HG02759 (cell line): ENCODE data around the gene SEC16B.

Source experiments
- ATAC-seq: cut with Tn5 transposase; IDR thresholded peaks from one replicate; pipeline ENCODE4 v1.9.1; 2021; ENCODE audit warnings: mild to moderate bottlenecking, moderate library complexity; ENCODE audit not compliant: unreplicated experiment

Gene SEC16B

DNA sequence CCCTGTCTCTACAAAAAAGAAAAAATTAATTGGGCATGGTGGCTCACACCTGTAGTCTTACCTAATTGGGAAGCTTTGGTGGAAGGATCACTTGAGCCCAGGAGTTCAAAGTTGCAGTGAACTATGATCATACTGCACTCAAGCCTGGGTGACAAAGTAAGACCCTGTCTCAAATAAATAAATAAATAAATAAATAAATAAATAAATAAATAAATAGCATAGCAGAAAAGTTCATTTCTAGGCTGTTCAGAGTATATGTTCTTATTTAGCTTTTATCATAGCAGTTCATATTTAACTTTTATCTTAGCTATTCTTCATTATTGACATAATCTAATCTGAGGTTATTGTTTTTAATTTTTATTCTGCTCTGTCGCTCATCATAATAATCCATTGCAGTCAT is 8.7 kb upstream of the SEC16B start:
- no peak for ATAC-seq

DNA sequence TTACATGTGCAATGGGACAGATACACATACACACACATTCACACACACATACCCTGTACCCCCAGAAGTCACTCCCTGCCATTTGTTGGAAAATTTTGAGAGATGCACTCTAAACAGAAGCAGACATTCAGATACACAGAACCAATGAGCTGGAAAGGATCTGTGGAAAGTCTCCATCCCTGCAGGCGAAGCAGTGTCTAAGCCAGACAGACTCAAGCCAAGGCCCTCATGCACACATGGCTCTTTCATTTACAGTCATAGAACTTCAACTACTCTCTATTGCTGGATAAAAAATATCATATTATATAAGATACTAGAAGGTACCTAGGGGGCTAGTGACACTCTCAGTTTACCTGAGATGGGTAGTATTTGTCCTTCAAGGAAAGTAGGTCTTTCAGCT is 7.3 kb upstream of the SEC16B start:
- no peak for ATAC-seq

DNA sequence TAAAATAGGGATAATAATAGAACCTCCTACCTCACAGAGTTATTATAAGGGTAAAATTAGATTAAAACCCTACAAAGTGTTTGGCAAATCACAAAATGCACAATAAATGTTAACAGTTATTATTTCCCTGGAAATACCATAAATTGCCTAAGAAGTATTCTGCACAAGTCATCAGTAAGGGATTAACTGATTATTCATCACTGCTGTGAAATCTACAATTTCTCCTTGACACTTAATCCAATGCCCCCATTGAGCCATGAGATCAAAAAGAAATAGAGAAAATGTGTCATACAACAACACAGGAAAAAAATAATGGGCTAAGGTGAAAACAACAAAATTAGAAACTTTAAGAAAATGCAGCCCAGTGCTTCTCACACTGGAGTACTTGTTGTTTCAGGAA is 6.7 kb upstream of the SEC16B start:
- no peak for ATAC-seq

- no peak for ATAC-seq
Measured at GRCh38 chr1:177975588-177976495, 6.0 kb upstream of the SEC16B start.

GRCh38 chr1:177973585-177973984 is 3.7 kb upstream of the SEC16B start:
- ATAC-seq, result no peak

DNA sequence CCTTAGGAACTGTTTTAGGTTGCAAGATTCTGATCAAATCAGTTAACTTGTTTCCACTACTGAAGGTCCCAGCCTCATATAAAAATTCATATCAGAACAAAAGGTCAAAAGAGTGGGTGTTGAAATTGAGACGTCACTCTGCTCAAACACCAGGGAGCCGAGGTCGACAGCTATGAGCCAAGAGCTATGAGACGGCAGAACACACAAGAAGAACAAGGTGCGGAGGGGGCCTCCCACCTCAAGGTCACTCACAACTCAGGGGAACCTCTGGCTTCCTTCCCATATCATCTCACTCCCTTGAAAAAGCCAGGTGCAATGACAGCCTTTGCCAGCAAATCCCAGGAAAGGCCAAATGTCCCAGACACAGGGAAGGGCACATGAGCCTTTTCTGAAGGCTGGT is 749 bp downstream of the SEC16B start:
- ATAC-seq, result no peak

GRCh38 chr1:177966199-177966598 is 3.7 kb downstream of the SEC16B start:
- ATAC-seq, result no peak

DNA sequence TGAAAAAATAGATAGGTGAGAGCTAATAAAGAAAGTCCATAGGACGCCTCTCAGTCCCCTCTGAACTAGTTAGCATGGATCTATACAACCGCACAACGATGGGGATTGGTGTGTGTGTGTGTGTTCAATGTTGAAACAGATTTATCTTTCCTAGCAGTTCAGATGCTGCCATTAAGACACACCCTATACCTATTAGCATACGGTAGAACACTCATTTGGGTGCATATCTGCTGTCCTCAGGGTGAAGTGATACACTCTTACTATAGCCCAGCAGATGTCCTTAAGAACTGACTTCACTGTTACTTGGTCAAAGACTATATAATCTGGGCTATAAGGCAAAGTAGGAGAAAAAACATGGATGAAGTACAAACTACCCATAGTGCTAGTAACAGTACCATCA is 4.6 kb downstream of the SEC16B start:
- no peak for ATAC-seq

DNA sequence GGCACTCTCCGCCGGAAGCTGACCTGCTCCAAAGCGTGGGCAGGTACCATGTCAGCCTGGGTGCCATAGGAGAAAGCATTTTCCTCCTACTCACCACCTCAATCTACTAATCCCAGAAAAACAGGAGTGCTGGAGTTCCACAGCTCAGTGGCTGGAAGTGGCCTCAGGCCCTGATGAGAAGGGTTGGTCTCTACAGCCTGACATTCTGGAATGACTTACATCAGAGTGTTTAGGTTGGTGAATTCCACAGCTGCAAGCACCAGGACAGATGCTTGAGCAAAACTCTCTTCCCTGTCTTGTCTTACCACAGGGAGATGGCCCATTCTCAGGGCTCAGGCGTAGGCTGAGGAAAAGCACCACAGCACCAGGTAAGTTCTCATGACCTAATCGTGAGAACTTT is 5.5 kb downstream of the SEC16B start:
- ATAC-seq, result no peak

GRCh38 chr1:177960939-177961622 is 8.8 kb downstream of the SEC16B start:
- ATAC-seq, result no peak

DNA sequence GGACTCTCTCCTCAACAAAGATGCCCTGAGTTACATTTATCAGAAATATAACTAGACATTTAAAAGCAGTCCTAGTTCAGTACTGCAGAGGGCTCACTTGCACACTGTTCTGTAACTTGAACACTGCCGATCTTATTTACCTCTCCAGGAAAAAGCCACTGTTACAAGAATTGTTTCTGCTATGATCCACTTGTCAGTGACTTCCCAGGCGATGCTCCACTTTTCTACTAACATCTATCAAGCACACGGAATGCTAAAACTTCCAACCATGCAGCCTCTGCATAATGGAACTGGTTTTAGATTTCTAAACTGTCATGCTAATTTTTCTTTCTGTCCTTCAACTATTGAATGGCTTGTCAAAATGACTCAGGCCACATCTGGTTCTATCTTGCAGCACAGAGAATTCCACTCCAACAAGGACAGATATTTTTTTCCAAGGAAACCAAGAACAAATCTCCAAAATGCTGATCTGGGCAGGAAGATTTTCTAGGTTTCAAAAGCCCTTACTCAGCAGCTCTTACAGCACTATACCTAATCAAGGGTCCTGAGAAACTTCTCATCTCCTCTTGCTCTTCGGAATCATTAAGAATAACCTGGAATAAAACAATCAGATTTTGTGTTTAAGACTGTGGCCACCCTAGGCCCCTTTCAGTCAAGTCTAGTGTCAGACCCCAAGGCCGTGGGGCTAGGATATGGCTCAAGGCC is 9.9 kb downstream of the SEC16B start:
- no peak for ATAC-seq

DNA sequence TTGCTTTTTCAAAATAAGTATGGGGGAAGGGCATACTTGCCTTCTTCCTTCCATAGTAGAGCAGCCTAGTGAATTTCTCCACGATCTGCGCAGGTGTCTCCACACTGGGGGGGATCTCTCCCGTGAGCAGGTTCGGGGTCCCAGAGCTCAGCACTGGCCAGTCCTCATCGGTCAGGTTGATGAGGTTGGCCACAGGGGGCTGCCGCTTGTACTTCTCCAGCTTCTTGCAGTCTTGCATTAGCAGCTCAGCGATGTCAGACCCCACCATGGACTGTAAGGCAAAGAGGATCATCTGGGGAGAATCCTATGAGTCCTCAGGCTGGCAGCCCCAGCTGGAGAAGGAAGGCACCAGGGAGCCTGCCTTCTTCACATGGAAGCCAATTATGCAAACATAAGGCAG is 11.8 kb downstream of the SEC16B start:
- ATAC-seq, result no peak

GRCh38 chr1:177954076-177954475 is 15.8 kb downstream of the SEC16B start:
- ATAC-seq, result no peak

- no peak for ATAC-seq
Measured at GRCh38 chr1:177953549-177953948, 16.3 kb downstream of the SEC16B start.

- ATAC-seq, result no peak
Measured at GRCh38 chr1:177952691-177953090, 17.2 kb downstream of the SEC16B start.

DNA sequence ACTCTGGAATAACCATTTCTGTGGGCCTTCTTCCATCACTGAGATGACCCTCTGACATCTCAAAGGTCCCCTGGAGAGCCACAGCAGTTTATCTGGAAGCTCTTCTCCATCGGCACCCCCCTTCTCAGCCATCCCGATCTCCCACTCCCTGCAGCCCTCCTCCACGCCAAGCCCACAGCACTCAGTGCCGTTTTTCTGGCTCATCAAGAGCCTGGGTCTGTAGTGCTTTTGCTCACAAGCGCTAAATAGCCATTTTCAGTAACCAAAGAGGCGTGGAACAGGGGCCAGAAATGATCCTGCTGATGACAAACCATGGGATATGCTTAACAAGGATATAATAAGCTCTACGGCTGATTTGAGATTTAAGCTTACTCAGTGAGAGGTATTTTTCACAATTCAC is 17.6 kb downstream of the SEC16B start:
- ATAC-seq, result no peak

- no peak for ATAC-seq
Measured at GRCh38 chr1:177950506-177950905, 19.4 kb downstream of the SEC16B start.

DNA sequence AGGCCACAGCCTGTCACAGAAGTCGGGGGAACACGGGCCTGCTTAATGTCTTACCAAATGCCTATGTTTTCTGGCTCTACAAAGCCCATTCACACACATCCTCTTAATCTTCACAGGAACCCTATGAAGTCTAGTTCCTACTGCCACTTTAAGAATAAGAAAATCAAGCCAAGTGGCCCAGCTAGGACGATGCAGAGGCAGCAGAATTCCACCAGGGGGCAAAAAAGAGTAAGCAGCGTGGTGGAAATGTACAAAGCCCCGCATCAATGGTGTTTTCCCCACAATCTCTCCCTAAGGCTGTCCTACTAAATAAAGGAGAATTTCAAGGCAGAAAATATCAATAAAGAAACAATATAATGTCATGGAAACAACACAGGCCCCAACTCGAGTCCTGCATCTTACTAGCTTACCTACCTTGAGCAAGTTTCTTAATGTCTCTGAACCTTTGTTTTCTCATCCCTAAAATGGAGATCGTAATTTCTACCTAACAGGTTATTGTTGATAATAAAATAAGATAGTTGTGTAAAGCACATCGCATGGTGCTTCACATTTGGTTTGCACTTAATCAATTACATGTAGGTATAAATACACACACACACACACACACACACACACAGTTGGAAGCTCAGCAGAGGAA is 21.4 kb downstream of the SEC16B start:
- ATAC-seq, result peak; percentile 86

DNA sequence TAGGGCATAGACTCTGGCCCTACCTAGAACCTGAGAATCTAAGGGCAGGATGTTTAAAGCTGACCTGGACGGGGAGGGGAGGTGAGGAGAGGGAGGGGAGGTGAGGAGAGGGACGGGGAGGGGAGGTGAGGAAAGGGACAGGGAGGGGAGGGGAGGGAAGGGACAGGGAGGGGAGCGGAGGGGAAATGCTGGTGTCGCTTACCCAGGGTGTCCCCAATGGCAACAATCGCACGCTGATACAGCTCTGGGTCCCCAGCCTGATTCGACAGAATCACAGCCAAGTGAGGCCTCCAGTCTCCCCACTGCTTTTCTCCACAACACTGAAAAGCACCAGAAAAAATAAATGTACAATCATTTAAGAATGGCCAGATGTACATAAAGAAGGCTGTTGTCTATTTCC is 22.2 kb downstream of the SEC16B start:
- no peak for ATAC-seq

GRCh38 chr1:177945943-177946650 is 23.8 kb downstream of the SEC16B start:
- peak; percentile 66 for ATAC-seq
